Gastroesophageal sphincter (tissue), 4 donors: ENCODE results near the gene IPO5. TPM values are rescaled to one million over a fixed set of nuclear protein-coding genes. Genes with fewer than 3 reads are reported as not detected.

Source experiments
- ATAC-seq: fragments of 150-250 bp; one replicate; pipeline ENCODE4 v1.9.1; 2016; ENCODE audit warnings: mild to moderate bottlenecking, moderate library complexity
- H3K27ac ChIP-seq, 4 donors: fragments of 200-600 bp; sonication (generic) in 3 of 4; 1 replicate in 3 of 4; 2 replicates in 1 of 4; pipeline ENCODE4 v1.5.1; 2016 to 2019
- H3K27me3 ChIP-seq: fragments of 200-600 bp; sonication (generic); one replicate; pipeline ENCODE4 v1.5.1; 2019
- H3K36me3 ChIP-seq, 2 donors: fragments of 200-600 bp; sonication (generic); one replicate each; pipeline ENCODE4 v1.5.1; 2019; ENCODE audit warnings: control low read depth in 1 of 2
- H3K4me1 ChIP-seq, 3 donors: fragments of 200-600 bp; sonication (generic); 1 replicate in 2 of 3; 2 replicates in 1 of 3; pipeline ENCODE4 v1.5.1; 2016 to 2019; ENCODE audit warnings: control low read depth in 2 of 3
- H3K4me3 ChIP-seq, 2 donors: fragments of 200-600 bp; sonication (generic); one replicate each; pipeline ENCODE4 v1.5.1; 2019; ENCODE audit warnings: mild to moderate bottlenecking in 1 of 2, moderate library complexity in 1 of 2
- H3K9me3 ChIP-seq, 3 donors: fragments of 200-600 bp; sonication (generic); one replicate each; pipeline ENCODE4 v1.5.1; 2017 to 2019; ENCODE audit warnings: control low read depth in 2 of 3
- CTCF ChIP-seq, 4 experiments: fragments of 200-600 bp in 2 of 4; fragments of 450-650 bp in 2 of 4; sonication (generic) in 1 of 4; IDR thresholded peaks; one replicate each; pipeline ENCODE4 v1.5.1; 2017 to 2019; ENCODE audit warnings: antibody characterized with exemption in 4 of 4, mild to moderate bottlenecking in 2 of 4, moderate library complexity in 2 of 4
- EP300 ChIP-seq: sonication (generic); formaldehyde crosslinking; IDR thresholded peaks from one replicate; pipeline ENCODE4 v1.6.1; 2017; ENCODE audit warnings: antibody characterized with exemption, mild to moderate bottlenecking
- POLR2A ChIP-seq, 2 donors: fragments of 450-650 bp; IDR thresholded peaks; one replicate each; pipeline ENCODE4 v1.6.1; 2017; ENCODE audit warnings: antibody characterized with exemption in 2 of 2, mild to moderate bottlenecking in 2 of 2, moderate library complexity in 1 of 2
- POLR2AphosphoS5 ChIP-seq: sonication (generic); formaldehyde crosslinking; IDR thresholded peaks from one replicate; pipeline ENCODE4 v1.6.1; 2017; ENCODE audit warnings: antibody characterized with exemption
- WGBS, 2 donors: methylation state at CpG; one replicate each; pipeline ENCODE4 v1.1.5; 2018; ENCODE audit warnings: low coverage in 1 of 2; 5-methylcytosine and 5-hydroxymethylcytosine counted together
- total RNA-seq, 4 donors: library from RNA; depleted of rRNA; stranded (reverse); fragments of >200 nt; gene quantifications; one replicate each; pipeline ENCODE4 v1.1.0, GENCODE V29; 2016

The IPO5 gene
- total RNA-seq, 4 donors from 2014 or later, result 133 to 155 (median 142) TPM

DNA sequence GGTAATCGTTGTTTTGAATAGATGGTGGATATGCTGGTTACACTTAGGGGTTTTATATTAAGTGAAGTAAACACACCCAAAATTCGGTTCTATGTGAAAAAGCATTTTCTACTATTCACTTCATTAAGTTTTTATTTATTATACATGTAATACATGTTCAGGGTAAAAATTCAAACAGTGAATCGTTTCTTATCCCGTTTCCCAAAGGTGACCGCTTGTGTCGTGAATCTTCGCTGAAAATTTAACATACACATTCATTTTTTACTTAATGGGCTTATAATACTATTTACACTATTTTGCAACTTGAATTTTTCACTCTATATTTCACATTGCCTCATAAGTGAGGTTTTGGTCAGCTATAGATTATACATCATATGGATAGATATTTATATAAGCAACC is 24.5 kb downstream of the IPO5 start:
- Histone ChIP-seq H3K27ac (peak overlapping the region in 1 of 4 donors; percentile 99), H3K4me3 (peak overlapping the region in 1 of 2 donors; percentile 88), H3K27me3 (no peaks in the 10 kb centered on the region), H3K36me3 (peaks cover 0 to 5% of the 10 kb centered on the region in 2 donors), H3K9me3 (no peaks in the 10 kb centered on the region), H3K4me1 (peaks cover 2 to 58% (median 3%) of the 10 kb centered on the region in 3 donors)
- TF ChIP-seq EP300, result no peak
- no peak for TF ChIP-seq POLR2A (IDR thresholded peaks at IDR 0.05)
- WGBS, 2 donors, result 67 to 71% methylated on average over 5 to 7 of the region's 7 CpGs
- ATAC-seq, result no peak

DNA sequence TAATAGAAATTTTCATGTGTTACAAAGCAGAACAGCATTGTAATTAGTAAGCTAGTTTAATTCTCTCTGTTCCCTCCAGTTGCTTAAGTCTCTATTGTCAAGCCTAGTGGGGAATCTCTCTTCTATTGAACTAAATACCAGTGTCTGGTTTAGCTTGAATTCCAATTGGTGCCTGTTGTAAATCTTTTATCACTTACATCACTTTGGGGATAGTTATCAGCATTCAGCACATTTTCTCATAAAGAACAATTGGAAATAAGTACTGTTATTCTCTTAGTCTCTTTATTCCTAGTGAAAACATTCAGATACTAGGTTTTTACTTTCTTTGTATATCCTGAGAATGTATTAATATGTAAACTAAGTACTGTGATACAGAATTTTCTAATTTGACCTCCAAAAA is 25.2 kb downstream of the IPO5 start:
- peaks cover 0 to 12% of the 10 kb centered on the region in 2 donors for H3K36me3 ChIP-seq
- peaks cover 2 to 58% (median 3%) of the 10 kb centered on the region in 3 donors for H3K4me1 ChIP-seq
- TF ChIP-seq CTCF (IDR thresholded peaks at IDR 0.05) (no peak), EP300 (no peak), POLR2A (IDR thresholded peaks at IDR 0.05) (no peak), POLR2AphosphoS5 (no peak)
- no peak overlapping the region for H3K4me3 ChIP-seq
- ATAC-seq, result no peak
- no peak overlapping the region for H3K27ac ChIP-seq
- H3K27me3 ChIP-seq, result no peaks in the 10 kb centered on the region
- H3K9me3 ChIP-seq, result no peaks in the 10 kb centered on the region

DNA sequence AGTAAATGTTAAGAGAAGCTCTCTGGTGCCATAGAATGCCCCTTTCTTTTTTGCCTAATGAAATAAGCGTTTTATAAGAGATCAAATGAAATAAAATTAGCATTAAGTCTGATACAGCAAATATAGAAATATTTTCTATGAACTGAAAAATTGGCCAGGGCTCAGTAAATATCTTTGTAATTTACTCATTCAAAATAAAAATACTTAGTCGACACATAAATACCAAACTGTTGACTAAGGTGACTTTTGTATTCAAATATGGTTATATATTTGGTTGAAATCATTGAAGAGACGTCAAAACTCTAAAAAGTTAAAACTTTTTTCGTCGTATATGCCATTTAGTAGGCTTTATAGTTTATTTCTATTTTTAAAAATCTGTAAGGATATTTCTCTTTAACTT is 25.6 kb downstream of the IPO5 start:
- WGBS, 2 donors, result 56 to 57% methylated on average over 5 of the region's 5 CpGs
- TF ChIP-seq CTCF (IDR thresholded peaks at IDR 0.05) (no peak), POLR2A (IDR thresholded peaks at IDR 0.05) (no peak), POLR2AphosphoS5 (no peak), EP300 (no peak)
- H3K4me1 ChIP-seq, result peaks cover 2 to 58% (median 3%) of the 10 kb centered on the region in 3 donors
- H3K4me3 ChIP-seq, result no peak overlapping the region
- peaks cover 0 to 13% of the 10 kb centered on the region in 2 donors for H3K36me3 ChIP-seq
- no peak overlapping the region for H3K27ac ChIP-seq
- no peaks in the 10 kb centered on the region for H3K27me3 ChIP-seq
- no peaks in the 10 kb centered on the region for H3K9me3 ChIP-seq
- ATAC-seq, result no peak

DNA sequence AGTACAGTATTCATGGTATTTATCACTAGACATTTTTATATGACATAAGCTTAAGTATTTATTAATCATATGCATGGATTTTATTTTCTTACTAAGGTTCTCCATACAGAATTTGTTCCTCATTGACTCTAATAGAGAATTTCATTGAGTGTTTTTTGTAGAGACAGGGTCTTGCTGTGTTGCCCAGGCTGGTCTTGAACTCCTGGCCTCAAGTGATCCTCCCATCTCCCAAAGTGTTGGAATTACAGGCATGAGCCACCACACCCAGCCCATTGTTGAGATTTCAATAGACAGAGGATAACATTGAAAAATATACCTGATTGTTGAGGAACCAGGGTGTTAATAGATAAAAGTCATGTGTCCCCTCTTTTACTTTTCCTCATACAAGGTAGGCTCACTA is 26.1 kb downstream of the IPO5 start:
- ATAC-seq, result no peak
- peaks cover 2 to 58% (median 3%) of the 10 kb centered on the region in 3 donors for H3K4me1 ChIP-seq
- H3K36me3 ChIP-seq, result peaks cover 0 to 13% of the 10 kb centered on the region in 2 donors
- H3K4me3 ChIP-seq, result no peak overlapping the region
- H3K27me3 ChIP-seq, result no peaks in the 10 kb centered on the region
- H3K27ac ChIP-seq, result no peak overlapping the region
- TF ChIP-seq EP300 (no peak), CTCF (IDR thresholded peaks at IDR 0.05) (no peak), POLR2AphosphoS5 (no peak), POLR2A (IDR thresholded peaks at IDR 0.05) (no peak)
- H3K9me3 ChIP-seq, result no peaks in the 10 kb centered on the region

- TF ChIP-seq POLR2AphosphoS5 (no peak), POLR2A (IDR thresholded peaks at IDR 0.05) (no peak), CTCF (IDR thresholded peaks at IDR 0.05) (no peak), EP300 (no peak)
- Histone ChIP-seq H3K9me3 (no peaks in the 10 kb centered on the region), H3K36me3 (peaks cover 0 to 38% of the 10 kb centered on the region in 2 donors), H3K27ac (no peak overlapping the region), H3K27me3 (no peaks in the 10 kb centered on the region), H3K4me1 (peaks cover 2 to 44% (median 3%) of the 10 kb centered on the region in 3 donors), H3K4me3 (no peak overlapping the region)
- ATAC-seq, result no peak
Observed at GRCh38 chr13:97982286-97982685, 28.8 kb downstream of the IPO5 start.
